Measurements from ENCODE around the gene SMDT1.
"Not testable (repeated sequence)": the region's sequence is repeated elsewhere in the genome, so short reads cannot be mapped to it uniquely, and the experiment has no call there.

The SMDT1 gene

GRCh38 chr22:42091455-42091782 is 11.9 kb downstream of the SMDT1 start:
- in situ Hi-C loops (cut with HindIII; ENCODE audit: low pct_ligation_motif_present, low pct_unique_long_range_greater_than_20kb, low sequenced_read_pairs) = no loop called here
- no peak for DNase-seq

GRCh38 chr22:42101199-42101598 is 21.7 kb downstream of the SMDT1 start:
- DNase-seq = no peak
- in situ Hi-C loops (cut with HindIII; ENCODE audit: low pct_ligation_motif_present, low pct_unique_long_range_greater_than_20kb, low sequenced_read_pairs) = no loop called here

- in situ Hi-C loops (cut with HindIII; ENCODE audit: low pct_ligation_motif_present, low pct_unique_long_range_greater_than_20kb, low sequenced_read_pairs); DNase-seq: not testable (repeated sequence)
These were observed 24.9 kb downstream of the SMDT1 start for GRCh38 chr22:42104332-42104860.

GRCh38 chr22:42108848-42109247 is 29.3 kb downstream of the SMDT1 start:
- no peak for DNase-seq
- in situ Hi-C loops (cut with HindIII; ENCODE audit: low pct_ligation_motif_present, low pct_unique_long_range_greater_than_20kb, low sequenced_read_pairs) = no loop called here

- DNase-seq = peak; percentile 1
- in situ Hi-C loops (cut with HindIII; ENCODE audit: low pct_ligation_motif_present, low pct_unique_long_range_greater_than_20kb, low sequenced_read_pairs) = no loop called here
These were observed 32.3 kb downstream of the SMDT1 start for GRCh38 chr22:42111798-42112197.

GRCh38 chr22:42112793-42113192 is 33.3 kb downstream of the SMDT1 start:
- peak; percentile 20 for DNase-seq
- in situ Hi-C loops (cut with HindIII; ENCODE audit: low pct_ligation_motif_present, low pct_unique_long_range_greater_than_20kb, low sequenced_read_pairs) = not testable (repeated sequence)

GRCh38 chr22:42114721-42115120 is 35.2 kb downstream of the SMDT1 start:
- DNase-seq = peak; percentile 53

GRCh38 chr22:42115420-42115830 is 35.9 kb downstream of the SMDT1 start:
- DNase-seq; in situ Hi-C loops (cut with HindIII; ENCODE audit: low pct_ligation_motif_present, low pct_unique_long_range_greater_than_20kb, low sequenced_read_pairs): not testable (repeated sequence)

More at GRCh38 chr22:42114721-42115120, 35.2 kb downstream of the SMDT1 start:
- in situ Hi-C loops (cut with HindIII; ENCODE audit: low pct_ligation_motif_present, low pct_unique_long_range_greater_than_20kb, low sequenced_read_pairs) = no loop called here

- no peak for DNase-seq
- in situ Hi-C loops (cut with HindIII; ENCODE audit: low pct_ligation_motif_present, low pct_unique_long_range_greater_than_20kb, low sequenced_read_pairs) = no loop called here
These were observed 37.4 kb downstream of the SMDT1 start for GRCh38 chr22:42116848-42117424.

GRCh38 chr22:42120231-42121021 is 40.9 kb downstream of the SMDT1 start:
- in situ Hi-C loops (cut with HindIII; ENCODE audit: low pct_ligation_motif_present, low pct_unique_long_range_greater_than_20kb, low sequenced_read_pairs); DNase-seq: not testable (repeated sequence)

GRCh38 chr22:42123529-42123928 is 44.0 kb downstream of the SMDT1 start:
- DNase-seq; in situ Hi-C loops (cut with HindIII; ENCODE audit: low pct_ligation_motif_present, low pct_unique_long_range_greater_than_20kb, low sequenced_read_pairs): not testable (repeated sequence)

GRCh38 chr22:42127606-42128005 is 48.1 kb downstream of the SMDT1 start:
- no peak for DNase-seq
- in situ Hi-C loops (cut with HindIII; ENCODE audit: low pct_ligation_motif_present, low pct_unique_long_range_greater_than_20kb, low sequenced_read_pairs) = no loop called here

GRCh38 chr22:42128007-42128406 is 48.5 kb downstream of the SMDT1 start:
- in situ Hi-C loops (cut with HindIII; ENCODE audit: low pct_ligation_motif_present, low pct_unique_long_range_greater_than_20kb, low sequenced_read_pairs); DNase-seq: not testable (repeated sequence)

GRCh38 chr22:42128776-42129694 is 49.5 kb downstream of the SMDT1 start:
- in situ Hi-C loops (cut with HindIII; ENCODE audit: low pct_ligation_motif_present, low pct_unique_long_range_greater_than_20kb, low sequenced_read_pairs); DNase-seq: not testable (repeated sequence)

- DNase-seq; in situ Hi-C loops (cut with HindIII; ENCODE audit: low pct_ligation_motif_present, low pct_unique_long_range_greater_than_20kb, low sequenced_read_pairs): not testable (repeated sequence)
These were observed 50.7 kb downstream of the SMDT1 start for GRCh38 chr22:42130182-42130581.

GRCh38 chr22:42130639-42131431 is 51.3 kb downstream of the SMDT1 start, which contains the start of gene CYP2D6:
TSS of gene CYP2D6 (minus strand) at chr22:42130810. CDS start at chr22:42130791, 19 bp downstream.
- in situ Hi-C loops (cut with HindIII; ENCODE audit: low pct_ligation_motif_present, low pct_unique_long_range_greater_than_20kb, low sequenced_read_pairs); DNase-seq: not testable (repeated sequence)

- no peak for DNase-seq
- in situ Hi-C loops (cut with HindIII; ENCODE audit: low pct_ligation_motif_present, low pct_unique_long_range_greater_than_20kb, low sequenced_read_pairs) = no loop called here
These were observed 52.1 kb downstream of the SMDT1 start for GRCh38 chr22:42131562-42131961.

- in situ Hi-C loops (cut with HindIII; ENCODE audit: low pct_ligation_motif_present, low pct_unique_long_range_greater_than_20kb, low sequenced_read_pairs) = no loop called here
- DNase-seq = no peak
These were observed 53.0 kb downstream of the SMDT1 start for GRCh38 chr22:42132457-42132856.
